GM21825 (cell line): ENCODE data around the gene RAB3IL1.

ENCODE experiments used
- ATAC-seq: cut with Tn5 transposase; IDR thresholded peaks from one replicate; pipeline ENCODE4 v1.9.1; 2021; ENCODE audit warnings: mild to moderate bottlenecking, moderate library complexity; ENCODE audit not compliant: unreplicated experiment

The RAB3IL1 gene

GRCh38 chr11:61850687-61851086 is 66.7 kb downstream of the RAB3IL1 start:
- ATAC-seq: no peak

GRCh38 chr11:61848631-61849030 is 68.7 kb downstream of the RAB3IL1 start:
- no peak for ATAC-seq

- no peak for ATAC-seq
These were observed 69.3 kb downstream of the RAB3IL1 start for GRCh38 chr11:61847914-61848581.
